ENCODE measurements around the gene NCOA1. TPM values are rescaled to one million over a fixed set of nuclear protein-coding genes. Genes with fewer than 3 reads are reported as not detected.

Gene NCOA1
- polyA plus RNA-seq, 1 donor from 2014 or later, result 23.0 TPM

DNA sequence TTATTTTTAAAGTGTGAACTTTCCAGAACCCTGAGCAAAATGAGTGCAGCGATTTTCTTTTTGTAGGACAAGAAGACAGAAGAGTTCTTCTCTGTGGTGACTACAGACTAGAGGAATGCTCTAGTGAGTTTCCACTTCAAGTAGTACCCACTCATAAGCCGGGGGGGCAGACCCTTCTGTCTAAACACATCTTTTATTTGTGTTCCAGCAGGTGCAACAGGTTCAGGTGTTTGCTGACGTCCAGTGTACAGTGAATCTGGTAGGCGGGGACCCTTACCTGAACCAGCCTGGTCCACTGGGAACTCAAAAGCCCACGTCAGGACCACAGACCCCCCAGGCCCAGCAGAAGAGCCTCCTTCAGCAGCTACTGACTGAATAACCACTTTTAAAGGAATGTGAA lies 277.0 kb downstream of the NCOA1 start:
- H3K9me2 ChIP-seq (ENCODE audit: insufficient read depth, low read length), result no peaks in the 10 kb centered on the region
- TF ChIP-seq POLR2AphosphoS5 (IDR thresholded peaks at IDR 0.05), result no peak
- TF ChIP-seq RAD21 (conservative IDR thresholded peaks at IDR 0.05), result no peak
- no peak for TF ChIP-seq MXI1 (conservative IDR thresholded peaks at IDR 0.05; ENCODE audit: poor library complexity, severe bottlenecking)
- no peak for TF ChIP-seq TAF1 (IDR thresholded peaks at IDR 0.05; ENCODE audit: low read depth)
- no peak for TF ChIP-seq EP300 (conservative IDR thresholded peaks at IDR 0.05; ENCODE audit: poor library complexity, severe bottlenecking)
- TF ChIP-seq, protein P1, sequence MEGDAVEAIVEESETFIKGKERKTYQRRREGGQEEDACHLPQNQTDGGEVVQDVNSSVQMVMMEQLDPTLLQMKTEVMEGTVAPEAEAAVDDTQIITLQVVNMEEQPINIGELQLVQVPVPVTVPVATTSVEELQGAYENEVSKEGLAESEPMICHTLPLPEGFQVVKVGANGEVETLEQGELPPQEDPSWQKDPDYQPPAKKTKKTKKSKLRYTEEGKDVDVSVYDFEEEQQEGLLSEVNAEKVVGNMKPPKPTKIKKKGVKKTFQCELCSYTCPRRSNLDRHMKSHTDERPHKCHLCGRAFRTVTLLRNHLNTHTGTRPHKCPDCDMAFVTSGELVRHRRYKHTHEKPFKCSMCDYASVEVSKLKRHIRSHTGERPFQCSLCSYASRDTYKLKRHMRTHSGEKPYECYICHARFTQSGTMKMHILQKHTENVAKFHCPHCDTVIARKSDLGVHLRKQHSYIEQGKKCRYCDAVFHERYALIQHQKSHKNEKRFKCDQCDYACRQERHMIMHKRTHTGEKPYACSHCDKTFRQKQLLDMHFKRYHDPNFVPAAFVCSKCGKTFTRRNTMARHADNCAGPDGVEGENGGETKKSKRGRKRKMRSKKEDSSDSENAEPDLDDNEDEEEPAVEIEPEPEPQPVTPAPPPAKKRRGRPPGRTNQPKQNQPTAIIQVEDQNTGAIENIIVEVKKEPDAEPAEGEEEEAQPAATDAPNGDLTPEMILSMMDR (IDR thresholded peaks at IDR 0.05; ENCODE audit: poor library complexity, severe bottlenecking), result no peak
- no peak for TF ChIP-seq EZH2 (IDR thresholded peaks at IDR 0.05; ENCODE audit: borderline replicate concordance, insufficient read depth, low read length, poor library complexity, severe bottlenecking)
- TF ChIP-seq SMC3 (conservative IDR thresholded peaks at IDR 0.05; ENCODE audit: poor library complexity), result no peak
- TF ChIP-seq REST (IDR thresholded peaks at IDR 0.05; ENCODE audit: borderline replicate concordance), result no peak
- H2AFZ ChIP-seq (ENCODE audit: low read depth, low read length), result no peak overlapping the region
- H3K27me3 ChIP-seq (ENCODE audit: insufficient read depth, low read depth, low read length), result no peaks in the 10 kb centered on the region
- H3K4me3 ChIP-seq (ENCODE audit: low read length), result no peak overlapping the region
- no peaks in the 10 kb centered on the region for H3K9me3 ChIP-seq (ENCODE audit: low read length)
- H3K27ac ChIP-seq (ENCODE audit: low read length), result no peak overlapping the region
- no peaks in the 10 kb centered on the region for H3K79me2 ChIP-seq (replicated peaks; ENCODE audit: insufficient read depth, low read length)
- no peaks in the 10 kb centered on the region for H4K20me1 ChIP-seq (ENCODE audit: insufficient read depth)
- no peaks in the 10 kb centered on the region for H3K36me3 ChIP-seq (ENCODE audit: insufficient read depth, low read length)
- no peaks in the 10 kb centered on the region for H3F3A ChIP-seq (ENCODE audit: insufficient read depth, low read length, poor library complexity, severe bottlenecking)
- H3K9ac ChIP-seq (ENCODE audit: low read length), result no peak overlapping the region
- no peak overlapping the region for H3K4me2 ChIP-seq (ENCODE audit: low read length)

DNA sequence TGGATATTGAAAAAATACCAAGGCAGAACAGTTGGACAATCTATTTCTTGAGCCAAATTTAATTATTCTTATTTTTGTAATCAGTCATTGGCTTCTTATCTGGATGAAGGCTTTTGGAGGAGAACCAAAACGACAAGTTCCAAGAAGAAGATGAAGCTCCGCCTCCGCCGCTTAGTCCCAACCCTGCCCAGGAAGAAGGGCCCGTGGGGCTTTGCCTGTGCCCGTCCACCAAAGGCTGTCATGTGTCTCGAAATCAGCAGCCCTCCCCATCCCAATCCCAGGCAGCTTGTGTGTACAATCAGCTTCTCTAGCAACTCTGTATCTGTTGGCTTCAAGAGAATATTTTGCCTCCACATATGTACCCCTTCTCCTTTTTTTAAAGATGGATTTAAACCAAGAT lies 277.5 kb downstream of the NCOA1 start:
- no peaks in the 10 kb centered on the region for H3K9me2 ChIP-seq (ENCODE audit: insufficient read depth, low read length)
- H3K9me3 ChIP-seq (ENCODE audit: low read length), result no peaks in the 10 kb centered on the region
- H3K27me3 ChIP-seq (ENCODE audit: insufficient read depth, low read depth, low read length), result no peaks in the 10 kb centered on the region
- no peak overlapping the region for H2AFZ ChIP-seq (ENCODE audit: low read depth, low read length)
- no peak overlapping the region for H3K27ac ChIP-seq (ENCODE audit: low read length)
- no peak overlapping the region for H3K4me2 ChIP-seq (ENCODE audit: low read length)
- no peak overlapping the region for H3K9ac ChIP-seq (ENCODE audit: low read length)
- no peaks in the 10 kb centered on the region for H4K20me1 ChIP-seq (ENCODE audit: insufficient read depth)
- no peaks in the 10 kb centered on the region for H3F3A ChIP-seq (ENCODE audit: insufficient read depth, low read length, poor library complexity, severe bottlenecking)
- no peak overlapping the region for H3K4me3 ChIP-seq (ENCODE audit: low read length)
- no peaks in the 10 kb centered on the region for H3K79me2 ChIP-seq (replicated peaks; ENCODE audit: insufficient read depth, low read length)
- no peaks in the 10 kb centered on the region for H3K36me3 ChIP-seq (ENCODE audit: insufficient read depth, low read length)
- TF ChIP-seq POLR2AphosphoS5 (IDR thresholded peaks at IDR 0.05) (no peak), REST (IDR thresholded peaks at IDR 0.05; ENCODE audit: borderline replicate concordance) (no peak), SMC3 (conservative IDR thresholded peaks at IDR 0.05; ENCODE audit: poor library complexity) (no peak), MXI1 (conservative IDR thresholded peaks at IDR 0.05; ENCODE audit: poor library complexity, severe bottlenecking) (no peak), EZH2 (IDR thresholded peaks at IDR 0.05; ENCODE audit: borderline replicate concordance, insufficient read depth, low read length, poor library complexity, severe bottlenecking) (no peak), RAD21 (conservative IDR thresholded peaks at IDR 0.05) (no peak), TAF1 (IDR thresholded peaks at IDR 0.05; ENCODE audit: low read depth) (no peak)
- TF ChIP-seq, protein P1 (IDR thresholded peaks at IDR 0.05; ENCODE audit: poor library complexity, severe bottlenecking), result no peak
